DOHH2 (cell line): ENCODE results near the gene UBAP1L.

Source experiments
- H3F3A ChIP-seq: fragments of 200-600 bp; sonication (generic), shearing (Covaris generic); 2 replicates; pipeline ENCODE4 v1.6.0; 2016; ENCODE audit warnings: antibody characterized with exemption, mild to moderate bottlenecking; ENCODE audit not compliant: control insufficient read depth, insufficient read depth
- H3K27ac ChIP-seq: fragments of 200-600 bp; sonication (generic); 2 replicates; pipeline ENCODE4 v1.5.1; 2014; ENCODE audit warnings: low read depth, mild to moderate bottlenecking, low read length, moderate library complexity
- H3K27me3 ChIP-seq: fragments of 200-600 bp; sonication (generic); 2 replicates; pipeline ENCODE4 v1.6.1; 2014; ENCODE audit warnings: mild to moderate bottlenecking, low read length, mixed read lengths; ENCODE audit not compliant: control insufficient read depth
- H3K36me3 ChIP-seq: fragments of 200-600 bp; sonication (generic); 2 replicates; pipeline ENCODE4 v1.6.1; 2014; ENCODE audit warnings: mild to moderate bottlenecking, low read length, moderate library complexity, mixed read lengths; ENCODE audit not compliant: control insufficient read depth
- H3K4me1 ChIP-seq: fragments of 200-600 bp; sonication (generic); 2 replicates; pipeline ENCODE4 v1.6.1; 2014; ENCODE audit warnings: mild to moderate bottlenecking, low read length, mixed read lengths; ENCODE audit not compliant: control insufficient read depth
- H3K4me2 ChIP-seq: fragments of 200-600 bp; sonication (generic); 2 replicates; pipeline ENCODE4 v1.6.0; 2014; ENCODE audit warnings: mild to moderate bottlenecking, low read length, moderate library complexity
- H3K4me3 ChIP-seq: fragments of 200-600 bp; sonication (generic); 2 replicates; pipeline ENCODE4 v1.5.1; 2014; ENCODE audit warnings: mild to moderate bottlenecking, low read length, mixed read lengths
- H3K79me2 ChIP-seq: fragments of 200-600 bp; sonication (generic); 2 replicates; pipeline ENCODE4 v1.6.1; 2014; ENCODE audit warnings: mild to moderate bottlenecking, low read length, mixed read lengths; ENCODE audit not compliant: control insufficient read depth
- H3K9me2 ChIP-seq: fragments of 200-600 bp; sonication (generic); replicated peaks from 2 replicates; pipeline ENCODE4 v1.6.1; 2014; ENCODE audit warnings: mild to moderate bottlenecking, low read length, mixed read lengths; ENCODE audit not compliant: control insufficient read depth
- H3K9me3 ChIP-seq: fragments of 200-600 bp; sonication (generic); 2 replicates; pipeline ENCODE4 v1.6.1; 2014; ENCODE audit warnings: antibody characterized with exemption, low read length, mixed read lengths; ENCODE audit not compliant: control insufficient read depth, insufficient read depth
- H4K20me1 ChIP-seq: fragments of 200-600 bp; sonication (generic); 2 replicates; pipeline ENCODE4 v1.6.0; 2014; ENCODE audit warnings: low read depth, mild to moderate bottlenecking, antibody characterized with exemption, low read length, moderate library complexity; ENCODE audit not compliant: control insufficient read depth, insufficient read depth
- CTCF ChIP-seq: fragments of 200-600 bp; sonication (generic); IDR thresholded peaks from one replicate; pipeline ENCODE4 v1.5.1; 2014; ENCODE audit warnings: antibody characterized with exemption, mild to moderate bottlenecking, low read depth, low read length; ENCODE audit not compliant: poor library complexity, severe bottlenecking
- EZH2phosphoT487 ChIP-seq: fragments of 200-600 bp; sonication (generic); IDR thresholded peaks from 2 replicates; pipeline ENCODE4 v1.6.1; 2017; ENCODE audit warnings: borderline replicate concordance, mild to moderate bottlenecking, antibody characterized with exemption, low read length, moderate library complexity, mixed read lengths

UBAP1L gene

DNA sequence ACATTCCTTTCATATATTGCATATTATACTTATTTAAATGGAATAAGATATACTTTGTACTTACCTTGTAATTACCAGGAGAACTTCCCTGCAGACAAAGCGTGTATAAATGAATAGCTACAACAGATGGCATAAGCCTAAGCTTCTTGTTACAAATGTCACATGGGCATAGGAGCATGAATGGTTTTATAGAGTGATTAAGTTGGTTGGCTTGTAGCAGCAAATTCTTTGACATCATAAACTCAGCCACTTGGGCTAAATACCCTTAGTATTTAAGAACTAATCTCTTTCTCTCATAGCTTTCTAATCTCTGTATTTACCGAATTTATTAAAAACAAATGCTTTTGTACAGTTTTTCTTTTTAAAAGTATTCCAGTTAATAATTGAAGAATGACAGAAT, at the start of gene UBAP1L:
Gene UBAP1L (minus strand): TSS at position 115 of the 400 bp plus-strand sequence. CDS start 8,985 bp downstream, outside the sequence.
- Histone ChIP-seq H3F3A (peaks cover 10% of the 10 kb centered on the region; the same call in 1 of the 2 replicates), H3K4me1 (no peaks in the 10 kb centered on the region), H3K9me2 (no peaks in the 10 kb centered on the region), H3K4me3 (no peak within 1 kb of the TSS), H4K20me1 (no peaks in the 10 kb centered on the region), H3K27ac (no peak within 1 kb of the TSS), H3K27me3 (no peaks in the 10 kb centered on the region), H3K79me2 (no peaks in the 10 kb centered on the region), H3K36me3 (peaks cover 64% of the 10 kb centered on the region), H3K4me2 (no peak within 1 kb of the TSS), H3K9me3 (no peaks in the 10 kb centered on the region)
- TF ChIP-seq CTCF (no peak), EZH2phosphoT487 (no peak)

DNA sequence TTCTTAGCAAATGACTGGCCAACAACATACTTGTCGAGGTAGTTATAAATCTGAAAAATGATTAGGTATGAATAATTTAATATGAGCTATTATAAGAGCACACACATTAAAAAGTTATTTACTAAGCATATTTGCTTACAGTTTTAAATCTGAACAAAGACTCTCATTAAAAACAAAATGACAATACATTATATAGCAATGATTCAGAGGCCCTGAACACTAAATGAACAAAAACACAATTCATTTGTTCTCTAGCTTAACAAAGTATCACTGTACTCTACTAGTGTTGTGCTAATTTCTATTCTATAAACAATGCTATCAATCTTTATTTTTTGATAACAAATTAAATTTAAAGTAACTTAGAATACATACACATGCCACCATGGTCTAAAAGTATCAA, 49.1 kb upstream of the UBAP1L start:
- H3K9me3 ChIP-seq = no peaks in the 10 kb centered on the region
- no peak overlapping the region for H3K4me3 ChIP-seq
- no peak overlapping the region for H3K27ac ChIP-seq
- H3K27me3 ChIP-seq = no peaks in the 10 kb centered on the region
- peaks cover 13% of the 10 kb centered on the region for H3F3A ChIP-seq
- no peak overlapping the region for H3K4me2 ChIP-seq
- no peak for TF ChIP-seq CTCF
- TF ChIP-seq EZH2phosphoT487 = no peak
- 0 out of 2 replicates have a peak, but pooled peaks cover 3% of the 10 kb centered on the region for H4K20me1 ChIP-seq
- no peaks in the 10 kb centered on the region for H3K4me1 ChIP-seq
- H3K79me2 ChIP-seq = peaks cover 14% of the 10 kb centered on the region
- peaks cover 64% of the 10 kb centered on the region for H3K36me3 ChIP-seq
- H3K9me2 ChIP-seq = no peaks in the 10 kb centered on the region

DNA sequence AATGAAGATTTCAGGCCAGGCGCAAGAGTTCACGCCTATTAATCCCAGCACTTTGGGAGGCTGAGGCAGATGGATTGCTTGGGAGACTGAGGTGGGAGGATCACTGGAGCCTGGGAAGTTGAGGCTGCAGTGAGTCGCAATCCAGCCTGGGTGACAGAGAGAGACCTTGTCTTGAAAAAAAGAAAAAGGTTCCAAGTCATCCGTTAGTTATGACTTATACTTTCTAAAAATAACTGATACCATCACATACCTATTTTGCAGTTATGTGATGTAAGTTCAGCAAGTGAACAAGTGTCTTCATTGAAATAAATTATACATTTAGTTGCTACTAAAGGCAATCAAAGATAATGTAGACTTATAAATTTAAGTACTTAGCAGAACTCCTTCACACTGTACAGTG, 48.0 kb upstream of the UBAP1L start:
- H3K4me2 ChIP-seq = no peak overlapping the region
- H3K4me1 ChIP-seq = no peaks in the 10 kb centered on the region
- no peak overlapping the region for H3K27ac ChIP-seq
- peaks cover 19% of the 10 kb centered on the region for H3F3A ChIP-seq
- H3K9me2 ChIP-seq = no peaks in the 10 kb centered on the region
- no peaks in the 10 kb centered on the region for H3K9me3 ChIP-seq
- H3K79me2 ChIP-seq = peaks cover 14% of the 10 kb centered on the region
- H4K20me1 ChIP-seq = 0 out of 2 replicates have a peak, but pooled peaks cover 3% of the 10 kb centered on the region
- no peak overlapping the region for H3K4me3 ChIP-seq
- peaks cover 75% of the 10 kb centered on the region for H3K36me3 ChIP-seq
- TF ChIP-seq CTCF = no peak
- no peak for TF ChIP-seq EZH2phosphoT487
- no peaks in the 10 kb centered on the region for H3K27me3 ChIP-seq

- no peak overlapping the region for H3K4me3 ChIP-seq
- peaks cover 8% of the 10 kb centered on the region for H3F3A ChIP-seq
- H3K9me3 ChIP-seq = no peaks in the 10 kb centered on the region
- TF ChIP-seq CTCF = no peak
- no peak for TF ChIP-seq EZH2phosphoT487
- no peaks in the 10 kb centered on the region for H3K9me2 ChIP-seq
- H3K27ac ChIP-seq = no peak overlapping the region
- peaks cover 85% of the 10 kb centered on the region for H3K36me3 ChIP-seq
- H3K27me3 ChIP-seq = no peaks in the 10 kb centered on the region
- no peak overlapping the region for H3K4me2 ChIP-seq
- no peaks in the 10 kb centered on the region for H3K4me1 ChIP-seq
- H3K79me2 ChIP-seq = no peaks in the 10 kb centered on the region; the same call in 1 of the 2 replicates
- no peaks in the 10 kb centered on the region for H4K20me1 ChIP-seq
Measured at GRCh38 chr15:65156692-65157091, 41.7 kb upstream of the UBAP1L start.
